ENCODE results near the gene TMEM61.
"Not testable (repeated sequence)": the region's sequence is repeated elsewhere in the genome, so short reads cannot be mapped to it uniquely, and the experiment has no call there.

TMEM61 gene

DNA sequence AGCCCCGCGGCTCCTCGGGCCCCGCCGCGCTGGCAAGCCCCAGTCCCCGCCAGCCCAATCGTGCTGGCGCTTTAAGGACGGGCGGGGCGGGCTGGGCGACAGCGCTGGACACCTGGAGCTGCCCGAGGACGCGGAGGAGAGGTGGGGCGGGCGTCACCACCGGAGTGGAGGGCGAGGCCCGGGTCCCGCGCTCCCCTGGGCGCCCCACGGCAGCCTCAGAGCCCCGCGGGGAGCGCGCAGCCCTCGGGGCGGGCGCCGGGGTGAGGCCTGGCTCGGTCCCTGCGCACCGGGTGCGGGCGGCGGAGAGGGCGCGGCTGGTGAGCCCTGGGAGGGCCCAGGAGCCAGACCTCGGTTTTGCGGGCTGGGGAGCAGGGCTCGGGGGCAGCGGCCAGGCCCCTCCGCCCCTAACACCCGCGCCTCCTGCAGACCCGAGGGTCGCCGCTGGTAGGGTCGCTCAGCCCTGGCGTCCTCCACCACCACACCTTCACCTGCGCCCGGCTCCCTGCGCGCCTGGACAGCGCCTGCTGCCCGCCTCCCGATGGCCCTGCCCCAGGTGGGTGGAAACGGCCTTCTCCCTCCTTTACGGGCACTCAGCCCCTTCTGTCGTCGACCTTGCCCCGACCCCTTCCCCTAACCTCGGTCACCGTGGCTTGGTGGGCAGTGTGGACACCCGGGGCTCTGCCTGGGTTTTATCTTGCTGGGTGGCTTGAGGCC, at the start of gene TMEM61:
TSS of gene TMEM61 (plus strand) at position 101 of the 714 bp plus-strand sequence. CDS start at position 539, 438 bp downstream.
- no peak for TF ChIP-seq CTCF (IDR thresholded peaks at IDR 0.05; ENCODE audit: extremely low read depth, insufficient read depth, missing control alignments)
- in situ Hi-C loops (cut with MboI; ENCODE audit: low pct_unique_long_range_greater_than_20kb, low sequenced_read_pairs, unreplicated experiment), result no loop called here
- peak; percentile 17 for DNase-seq (ENCODE audit: low spot score)

- no peak for DNase-seq (ENCODE audit: low spot score)
- no peak for TF ChIP-seq CTCF (IDR thresholded peaks at IDR 0.05; ENCODE audit: extremely low read depth, insufficient read depth, missing control alignments)
- in situ Hi-C loops (cut with MboI; ENCODE audit: low pct_unique_long_range_greater_than_20kb, low sequenced_read_pairs, unreplicated experiment), result no loop called here
These were observed 49.1 kb upstream of the TMEM61 start for GRCh38 chr1:54931275-54931840.

DNA sequence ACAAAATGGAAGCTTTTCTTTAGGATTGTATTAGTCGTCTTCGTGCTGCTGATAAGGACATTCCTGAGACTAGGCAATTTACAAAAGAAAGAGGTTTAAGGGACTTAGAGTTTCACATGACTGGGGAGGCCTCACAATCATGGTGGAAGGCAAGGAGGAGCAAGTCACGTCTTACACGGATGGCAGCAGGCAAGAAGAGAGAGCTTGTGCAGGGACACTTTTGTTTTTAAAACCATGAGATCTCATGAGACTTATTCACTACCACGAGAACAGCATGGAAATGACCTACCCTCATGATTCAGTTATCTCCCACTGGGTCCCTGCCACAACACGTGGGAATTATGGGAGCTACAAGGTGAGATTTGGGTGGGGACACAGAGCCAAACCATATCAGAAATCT, 46.3 kb upstream of the TMEM61 start:
- DNase-seq (ENCODE audit: low spot score); in situ Hi-C loops (cut with MboI; ENCODE audit: low pct_unique_long_range_greater_than_20kb, low sequenced_read_pairs, unreplicated experiment): not testable (repeated sequence)

DNA sequence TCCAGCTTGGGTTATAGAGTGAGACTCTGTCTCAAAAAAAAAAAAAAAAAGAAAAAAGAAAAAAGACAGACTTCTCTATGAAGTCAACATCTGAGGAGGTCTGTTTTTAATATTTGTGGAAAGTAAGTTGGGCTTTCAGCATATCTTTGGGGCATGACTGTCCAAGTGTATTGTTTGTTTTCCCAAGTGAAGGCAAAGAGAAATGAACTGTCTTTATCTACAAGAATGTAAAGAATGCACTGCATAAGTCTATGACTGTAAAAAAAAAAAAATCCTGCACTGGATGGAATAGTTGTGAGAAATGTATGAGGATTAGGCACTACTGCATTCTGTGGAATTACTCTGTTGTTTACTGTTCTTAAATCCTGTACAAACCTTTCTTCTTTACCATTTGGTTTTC, 45.6 kb upstream of the TMEM61 start:
- in situ Hi-C loops (cut with MboI; ENCODE audit: low pct_unique_long_range_greater_than_20kb, low sequenced_read_pairs, unreplicated experiment), result no loop called here
- DNase-seq (ENCODE audit: low spot score), result no peak
- TF ChIP-seq CTCF (IDR thresholded peaks at IDR 0.05; ENCODE audit: extremely low read depth, insufficient read depth, missing control alignments), result no peak

- no peak for TF ChIP-seq CTCF (IDR thresholded peaks at IDR 0.05; ENCODE audit: extremely low read depth, insufficient read depth, missing control alignments)
- DNase-seq (ENCODE audit: low spot score), result no peak
- in situ Hi-C loops (cut with MboI; ENCODE audit: low pct_unique_long_range_greater_than_20kb, low sequenced_read_pairs, unreplicated experiment), result no loop called here
These were observed 43.6 kb upstream of the TMEM61 start for GRCh38 chr1:54936791-54937190.

- no peak for TF ChIP-seq CTCF (IDR thresholded peaks at IDR 0.05; ENCODE audit: extremely low read depth, insufficient read depth, missing control alignments)
- no peak for DNase-seq (ENCODE audit: low spot score)
- in situ Hi-C loops (cut with MboI; ENCODE audit: low pct_unique_long_range_greater_than_20kb, low sequenced_read_pairs, unreplicated experiment), result no loop called here
These were observed 43.0 kb upstream of the TMEM61 start for GRCh38 chr1:54937469-54937868.

DNA sequence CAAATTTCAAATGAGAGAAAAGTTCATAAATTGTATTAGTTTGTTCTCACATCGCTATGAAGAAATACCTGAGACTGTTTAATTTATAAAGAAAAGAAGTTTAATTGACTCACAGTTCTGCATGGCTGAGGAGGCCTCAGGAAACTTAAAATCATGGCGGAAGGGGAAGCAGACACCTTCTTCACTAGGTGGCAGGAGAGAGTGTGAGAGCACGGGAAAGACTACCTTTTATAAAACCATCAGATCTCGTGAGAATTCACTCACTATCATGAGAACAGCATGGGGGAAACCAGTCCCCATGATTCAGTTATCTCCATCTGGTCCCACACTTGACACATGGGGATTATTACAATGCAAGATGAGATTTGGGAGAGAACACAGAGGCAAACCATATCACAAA, 41.5 kb upstream of the TMEM61 start:
- DNase-seq (ENCODE audit: low spot score); in situ Hi-C loops (cut with MboI; ENCODE audit: low pct_unique_long_range_greater_than_20kb, low sequenced_read_pairs, unreplicated experiment): not testable (repeated sequence)
